ENCODE results near the gene CALML6. TPM values are rescaled to one million over a fixed set of nuclear protein-coding genes. Genes with fewer than 3 reads are reported as not detected.

Gene CALML6
- polyA plus RNA-seq, 1 donor from 2014 or later: not detected

DNA sequence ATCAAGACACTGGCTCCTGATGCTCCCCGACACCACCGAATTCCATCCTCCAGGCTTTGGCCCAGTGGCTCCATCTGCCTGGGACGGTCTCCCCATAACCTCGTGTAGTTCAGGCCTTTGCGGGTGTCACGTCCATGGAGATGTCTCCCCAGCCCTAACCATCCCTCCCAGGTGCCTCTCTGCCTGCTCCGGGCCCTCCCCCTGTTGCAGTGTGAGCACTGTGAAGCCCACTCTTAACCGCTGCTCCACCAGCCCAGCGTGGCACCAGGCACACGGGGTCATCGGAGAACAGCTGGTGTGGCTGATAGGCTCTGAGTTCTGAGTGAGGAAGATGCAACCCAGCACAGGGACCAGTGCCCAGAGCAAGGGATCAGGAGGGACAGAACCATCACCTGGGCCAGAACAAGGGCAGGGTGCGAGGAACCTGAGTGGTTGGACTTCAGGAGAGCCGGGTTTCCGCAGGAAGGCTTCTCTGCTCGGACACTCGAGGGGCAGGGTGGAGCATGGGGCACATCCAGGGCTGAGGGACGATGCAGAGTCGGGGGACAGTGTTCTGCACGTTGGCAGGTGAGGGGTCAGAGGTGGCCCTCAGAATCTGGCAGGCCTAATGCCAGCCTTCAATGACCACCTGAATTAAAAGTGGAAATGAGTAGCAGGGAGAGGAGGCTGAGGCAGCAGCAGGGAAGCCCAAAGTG lies 21.6 kb upstream of the CALML6 start:
- no peaks in the 10 kb centered on the region for H3K36me3 ChIP-seq (ENCODE audit: insufficient read depth, low read length)
- H3K9me2 ChIP-seq (ENCODE audit: insufficient read depth, low read length): no peaks in the 10 kb centered on the region
- peaks cover 11% of the 10 kb centered on the region for H3F3A ChIP-seq (ENCODE audit: insufficient read depth, low read length, poor library complexity, severe bottlenecking)
- H3K79me2 ChIP-seq (replicated peaks; ENCODE audit: insufficient read depth, low read length): peaks cover 26% of the 10 kb centered on the region
- no peak overlapping the region for H3K4me2 ChIP-seq (ENCODE audit: low read length)
- peaks cover 4% of the 10 kb centered on the region for H4K20me1 ChIP-seq (ENCODE audit: insufficient read depth)
- TF ChIP-seq EZH2 (IDR thresholded peaks at IDR 0.05; ENCODE audit: borderline replicate concordance, insufficient read depth, low read length, poor library complexity, severe bottlenecking): no peak
- TF ChIP-seq POLR2AphosphoS5 (IDR thresholded peaks at IDR 0.05): no peak
- no peak for TF ChIP-seq EP300 (conservative IDR thresholded peaks at IDR 0.05; ENCODE audit: poor library complexity, severe bottlenecking)
- no peak for TF ChIP-seq TAF1 (IDR thresholded peaks at IDR 0.05; ENCODE audit: low read depth)
- TF ChIP-seq, protein P1, sequence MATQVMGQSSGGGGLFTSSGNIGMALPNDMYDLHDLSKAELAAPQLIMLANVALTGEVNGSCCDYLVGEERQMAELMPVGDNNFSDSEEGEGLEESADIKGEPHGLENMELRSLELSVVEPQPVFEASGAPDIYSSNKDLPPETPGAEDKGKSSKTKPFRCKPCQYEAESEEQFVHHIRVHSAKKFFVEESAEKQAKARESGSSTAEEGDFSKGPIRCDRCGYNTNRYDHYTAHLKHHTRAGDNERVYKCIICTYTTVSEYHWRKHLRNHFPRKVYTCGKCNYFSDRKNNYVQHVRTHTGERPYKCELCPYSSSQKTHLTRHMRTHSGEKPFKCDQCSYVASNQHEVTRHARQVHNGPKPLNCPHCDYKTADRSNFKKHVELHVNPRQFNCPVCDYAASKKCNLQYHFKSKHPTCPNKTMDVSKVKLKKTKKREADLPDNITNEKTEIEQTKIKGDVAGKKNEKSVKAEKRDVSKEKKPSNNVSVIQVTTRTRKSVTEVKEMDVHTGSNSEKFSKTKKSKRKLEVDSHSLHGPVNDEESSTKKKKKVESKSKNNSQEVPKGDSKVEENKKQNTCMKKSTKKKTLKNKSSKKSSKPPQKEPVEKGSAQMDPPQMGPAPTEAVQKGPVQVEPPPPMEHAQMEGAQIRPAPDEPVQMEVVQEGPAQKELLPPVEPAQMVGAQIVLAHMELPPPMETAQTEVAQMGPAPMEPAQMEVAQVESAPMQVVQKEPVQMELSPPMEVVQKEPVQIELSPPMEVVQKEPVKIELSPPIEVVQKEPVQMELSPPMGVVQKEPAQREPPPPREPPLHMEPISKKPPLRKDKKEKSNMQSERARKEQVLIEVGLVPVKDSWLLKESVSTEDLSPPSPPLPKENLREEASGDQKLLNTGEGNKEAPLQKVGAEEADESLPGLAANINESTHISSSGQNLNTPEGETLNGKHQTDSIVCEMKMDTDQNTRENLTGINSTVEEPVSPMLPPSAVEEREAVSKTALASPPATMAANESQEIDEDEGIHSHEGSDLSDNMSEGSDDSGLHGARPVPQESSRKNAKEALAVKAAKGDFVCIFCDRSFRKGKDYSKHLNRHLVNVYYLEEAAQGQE (IDR thresholded peaks at IDR 0.05; ENCODE audit: borderline replicate concordance): no peak
- TF ChIP-seq, protein P2, sequence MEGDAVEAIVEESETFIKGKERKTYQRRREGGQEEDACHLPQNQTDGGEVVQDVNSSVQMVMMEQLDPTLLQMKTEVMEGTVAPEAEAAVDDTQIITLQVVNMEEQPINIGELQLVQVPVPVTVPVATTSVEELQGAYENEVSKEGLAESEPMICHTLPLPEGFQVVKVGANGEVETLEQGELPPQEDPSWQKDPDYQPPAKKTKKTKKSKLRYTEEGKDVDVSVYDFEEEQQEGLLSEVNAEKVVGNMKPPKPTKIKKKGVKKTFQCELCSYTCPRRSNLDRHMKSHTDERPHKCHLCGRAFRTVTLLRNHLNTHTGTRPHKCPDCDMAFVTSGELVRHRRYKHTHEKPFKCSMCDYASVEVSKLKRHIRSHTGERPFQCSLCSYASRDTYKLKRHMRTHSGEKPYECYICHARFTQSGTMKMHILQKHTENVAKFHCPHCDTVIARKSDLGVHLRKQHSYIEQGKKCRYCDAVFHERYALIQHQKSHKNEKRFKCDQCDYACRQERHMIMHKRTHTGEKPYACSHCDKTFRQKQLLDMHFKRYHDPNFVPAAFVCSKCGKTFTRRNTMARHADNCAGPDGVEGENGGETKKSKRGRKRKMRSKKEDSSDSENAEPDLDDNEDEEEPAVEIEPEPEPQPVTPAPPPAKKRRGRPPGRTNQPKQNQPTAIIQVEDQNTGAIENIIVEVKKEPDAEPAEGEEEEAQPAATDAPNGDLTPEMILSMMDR (IDR thresholded peaks at IDR 0.05; ENCODE audit: poor library complexity, severe bottlenecking): no peak
- TF ChIP-seq RAD21 (conservative IDR thresholded peaks at IDR 0.05): no peak
- no peak for TF ChIP-seq SMC3 (conservative IDR thresholded peaks at IDR 0.05; ENCODE audit: poor library complexity)
- no peak for TF ChIP-seq MXI1 (conservative IDR thresholded peaks at IDR 0.05; ENCODE audit: poor library complexity, severe bottlenecking)
- H3K27ac ChIP-seq (ENCODE audit: low read length): no peak overlapping the region
- H3K9ac ChIP-seq (ENCODE audit: low read length): no peak overlapping the region
- no peaks in the 10 kb centered on the region for H3K9me3 ChIP-seq (ENCODE audit: low read length)
- H3K27me3 ChIP-seq (ENCODE audit: insufficient read depth, low read depth, low read length): no peaks in the 10 kb centered on the region
- H3K4me3 ChIP-seq (ENCODE audit: low read length): no peak overlapping the region
- no peak overlapping the region for H2AFZ ChIP-seq (ENCODE audit: low read depth, low read length)

DNA sequence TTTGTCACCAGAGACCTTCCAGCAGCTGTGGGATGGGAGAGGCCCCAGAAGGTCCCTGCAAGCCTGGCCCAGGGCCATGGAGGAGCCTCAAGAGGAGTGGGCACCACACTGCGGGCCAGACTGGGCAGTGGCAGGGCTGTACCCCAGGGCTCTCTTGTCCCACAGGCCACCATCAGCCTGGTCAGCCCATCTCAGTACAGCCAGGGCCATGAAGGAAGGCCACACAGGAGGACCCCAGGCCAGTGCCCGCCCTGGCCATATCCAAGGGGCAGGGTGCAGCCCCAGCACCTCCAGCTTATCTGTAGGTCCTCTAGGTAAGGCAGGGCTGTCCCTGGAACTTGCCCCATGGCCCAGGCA lies 21.1 kb upstream of the CALML6 start:
- H3K27me3 ChIP-seq (ENCODE audit: insufficient read depth, low read depth, low read length): no peaks in the 10 kb centered on the region
- H3K9ac ChIP-seq (ENCODE audit: low read length): no peak overlapping the region
- H4K20me1 ChIP-seq (ENCODE audit: insufficient read depth): peaks cover 4% of the 10 kb centered on the region
- H3K4me2 ChIP-seq (ENCODE audit: low read length): no peak overlapping the region
- TF ChIP-seq EZH2 (IDR thresholded peaks at IDR 0.05; ENCODE audit: borderline replicate concordance, insufficient read depth, low read length, poor library complexity, severe bottlenecking): no peak
- no peak for TF ChIP-seq TAF1 (IDR thresholded peaks at IDR 0.05; ENCODE audit: low read depth)
- no peak overlapping the region for H3K4me3 ChIP-seq (ENCODE audit: low read length)
- H3K9me3 ChIP-seq (ENCODE audit: low read length): no peaks in the 10 kb centered on the region
- H2AFZ ChIP-seq (ENCODE audit: low read depth, low read length): no peak overlapping the region
- peaks cover 21% of the 10 kb centered on the region for H3K79me2 ChIP-seq (replicated peaks; ENCODE audit: insufficient read depth, low read length)
- H3K36me3 ChIP-seq (ENCODE audit: insufficient read depth, low read length): no peaks in the 10 kb centered on the region
- H3F3A ChIP-seq (ENCODE audit: insufficient read depth, low read length, poor library complexity, severe bottlenecking): peaks cover 9% of the 10 kb centered on the region
- no peak overlapping the region for H3K27ac ChIP-seq (ENCODE audit: low read length)
- H3K9me2 ChIP-seq (ENCODE audit: insufficient read depth, low read length): no peaks in the 10 kb centered on the region
